ENCODE measurements around the gene TMEM50B.

TMEM50B gene

DNA sequence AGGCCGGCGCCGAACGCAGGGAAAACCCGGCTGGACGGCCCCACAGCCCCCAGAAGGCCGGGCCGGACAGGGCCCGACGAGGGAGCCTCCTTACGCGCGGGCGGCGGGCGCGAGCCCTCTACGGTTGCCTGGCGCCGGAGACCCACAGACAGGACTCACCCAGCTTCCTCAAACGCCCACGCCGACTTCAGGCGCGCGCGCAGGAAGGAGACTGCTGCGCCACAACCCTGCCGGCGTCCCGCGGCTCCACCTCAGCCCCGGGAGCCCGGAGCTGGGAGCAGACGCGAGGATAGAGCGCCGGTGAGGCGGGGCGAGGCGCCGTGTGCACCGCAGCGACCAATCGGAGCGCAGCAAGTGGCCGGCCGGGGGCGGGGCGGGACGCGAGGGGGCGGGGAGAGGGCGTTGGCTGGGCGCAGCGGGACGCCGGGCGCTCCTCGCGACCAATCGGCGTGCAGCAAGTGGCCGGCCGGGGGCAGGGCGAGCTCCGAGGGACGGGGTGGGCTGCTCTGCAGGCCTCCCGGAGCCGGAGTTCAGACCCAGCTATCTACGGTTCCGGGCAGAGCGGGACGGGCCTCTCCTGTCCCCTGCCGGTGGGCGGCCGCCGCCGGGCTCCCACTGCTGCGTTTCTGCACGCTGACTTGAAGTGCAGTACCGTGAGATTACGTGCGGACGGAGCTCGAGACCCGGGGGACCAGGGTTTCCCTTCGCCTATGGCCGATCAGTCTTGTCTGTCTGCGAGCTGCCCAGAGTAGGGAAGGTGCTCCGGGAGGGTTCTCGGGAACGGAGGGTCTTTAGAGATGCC, at the start of gene TMEM50B:
Gene TMEM50B (minus strand): TSS at position 296 of the 802 bp plus-strand sequence. CDS start 11,089 bp downstream, outside the sequence.
- peak; percentile 92 for DNase-seq
- in situ Hi-C loops (cut with HindIII; ENCODE audit: low pct_ligation_motif_present, low sequenced_read_pairs): no loop called here
- Histone ChIP-seq H3K27ac (peak within 1 kb of the TSS; percentile 81), H3K4me3 (ENCODE audit: low read depth, low read length) (peak within 1 kb of the TSS; percentile 83), H3K27me3 (replicated peaks) (no peaks in the 10 kb centered on the region), H3K36me3 (replicated peaks) (no peaks in the 10 kb centered on the region)
- TF ChIP-seq, protein P1, sequence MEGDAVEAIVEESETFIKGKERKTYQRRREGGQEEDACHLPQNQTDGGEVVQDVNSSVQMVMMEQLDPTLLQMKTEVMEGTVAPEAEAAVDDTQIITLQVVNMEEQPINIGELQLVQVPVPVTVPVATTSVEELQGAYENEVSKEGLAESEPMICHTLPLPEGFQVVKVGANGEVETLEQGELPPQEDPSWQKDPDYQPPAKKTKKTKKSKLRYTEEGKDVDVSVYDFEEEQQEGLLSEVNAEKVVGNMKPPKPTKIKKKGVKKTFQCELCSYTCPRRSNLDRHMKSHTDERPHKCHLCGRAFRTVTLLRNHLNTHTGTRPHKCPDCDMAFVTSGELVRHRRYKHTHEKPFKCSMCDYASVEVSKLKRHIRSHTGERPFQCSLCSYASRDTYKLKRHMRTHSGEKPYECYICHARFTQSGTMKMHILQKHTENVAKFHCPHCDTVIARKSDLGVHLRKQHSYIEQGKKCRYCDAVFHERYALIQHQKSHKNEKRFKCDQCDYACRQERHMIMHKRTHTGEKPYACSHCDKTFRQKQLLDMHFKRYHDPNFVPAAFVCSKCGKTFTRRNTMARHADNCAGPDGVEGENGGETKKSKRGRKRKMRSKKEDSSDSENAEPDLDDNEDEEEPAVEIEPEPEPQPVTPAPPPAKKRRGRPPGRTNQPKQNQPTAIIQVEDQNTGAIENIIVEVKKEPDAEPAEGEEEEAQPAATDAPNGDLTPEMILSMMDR (IDR thresholded peaks at IDR 0.05; ENCODE audit: low read depth, low read length, missing control alignments): peak; percentile 56

DNA sequence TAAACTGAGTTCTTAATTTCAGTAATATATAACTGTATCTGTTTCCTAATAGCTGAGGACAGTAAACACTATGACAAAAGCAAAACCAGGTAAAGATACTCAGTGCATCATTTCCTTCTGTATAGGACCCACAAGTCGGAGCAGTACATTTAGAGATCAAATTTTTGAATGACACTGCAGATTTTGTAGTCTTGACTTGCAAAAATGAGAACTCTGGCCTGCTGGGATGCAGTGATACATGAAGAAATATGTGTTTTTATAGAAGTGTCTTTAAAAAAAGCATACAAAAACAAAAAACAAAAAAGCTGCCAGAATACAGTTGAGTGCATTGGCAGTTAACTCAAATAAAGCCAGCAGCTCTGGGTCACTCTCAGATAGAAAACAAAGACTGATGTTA, 43.2 kb upstream of the TMEM50B start:
- in situ Hi-C loops (cut with HindIII; ENCODE audit: low pct_ligation_motif_present, low sequenced_read_pairs): no loop called here
- no peak overlapping the region for H3K4me3 ChIP-seq (ENCODE audit: low read depth, low read length)

DNA sequence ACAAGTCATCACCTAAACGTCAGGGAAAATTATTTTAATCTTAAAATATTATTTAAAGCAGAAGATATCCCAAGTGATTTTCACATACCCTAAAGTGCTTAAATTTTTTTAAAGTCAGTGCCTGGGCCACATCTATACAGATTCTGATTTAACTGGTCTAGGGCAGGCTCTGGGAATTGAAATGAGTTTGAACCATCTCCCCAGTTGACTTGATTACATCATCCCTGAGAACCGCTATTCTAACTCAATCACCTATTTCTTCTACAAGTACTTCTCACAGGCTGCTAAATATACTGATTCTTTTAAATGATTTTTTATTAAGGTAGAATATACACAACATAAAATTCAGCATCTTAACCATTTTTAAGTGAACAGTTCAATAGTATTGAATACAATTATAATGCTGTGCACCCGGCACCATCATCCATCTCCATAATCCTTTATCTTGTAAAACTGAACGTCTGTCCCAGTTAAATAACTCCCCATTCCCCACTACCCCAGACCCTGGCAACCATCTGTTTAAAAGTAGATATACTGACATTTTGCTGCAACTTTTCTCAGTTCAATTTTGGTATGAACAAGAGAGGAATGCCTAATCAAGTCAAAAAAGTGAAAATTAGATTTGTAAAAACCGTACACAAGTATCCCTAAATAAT, 42.7 kb upstream of the TMEM50B start:
- no peak for DNase-seq
- in situ Hi-C loops (cut with HindIII; ENCODE audit: low pct_ligation_motif_present, low sequenced_read_pairs): no loop called here

More for the DNA sequence above, 43.2 kb upstream of the TMEM50B start:
- Histone ChIP-seq H3K27ac (no peak overlapping the region), H3K27me3 (replicated peaks) (no peaks in the 10 kb centered on the region), H3K36me3 (replicated peaks) (peaks cover 51% of the 10 kb centered on the region)
- TF ChIP-seq, protein P1 (IDR thresholded peaks at IDR 0.05; ENCODE audit: low read depth, low read length, missing control alignments): no peak
- DNase-seq: no peak

DNA sequence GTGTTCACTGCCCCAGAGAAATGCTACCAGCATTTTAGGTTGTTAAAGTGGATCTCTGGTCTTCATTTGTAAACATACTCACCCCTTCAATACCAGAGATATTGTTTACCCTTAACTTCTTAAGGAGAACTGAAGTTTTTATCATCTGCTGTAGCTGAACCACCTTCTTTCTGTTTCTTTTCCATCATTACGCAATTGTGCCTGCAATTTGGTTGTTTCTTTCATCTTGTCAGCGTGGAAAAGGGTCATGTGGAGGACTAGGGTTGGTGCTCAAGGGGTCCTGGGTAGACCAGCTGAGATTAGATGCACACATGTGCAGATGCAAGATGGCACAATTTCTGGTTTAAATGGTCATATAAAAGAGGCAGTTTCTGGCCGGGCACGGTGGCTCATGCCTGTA, 39.1 kb upstream of the TMEM50B start:
- no peak for DNase-seq
- TF ChIP-seq, protein P1 (IDR thresholded peaks at IDR 0.05; ENCODE audit: low read depth, low read length, missing control alignments): no peak
- H3K36me3 ChIP-seq (replicated peaks): peaks cover 56% of the 10 kb centered on the region
- H3K27me3 ChIP-seq (replicated peaks): no peaks in the 10 kb centered on the region
- H3K4me3 ChIP-seq (ENCODE audit: low read depth, low read length): no peak overlapping the region
- in situ Hi-C loops (cut with HindIII; ENCODE audit: low pct_ligation_motif_present, low sequenced_read_pairs): no loop called here
- no peak overlapping the region for H3K27ac ChIP-seq

More for the DNA sequence above, 42.7 kb upstream of the TMEM50B start:
- Histone ChIP-seq H3K27ac (no peak overlapping the region), H3K36me3 (replicated peaks) (peaks cover 50% of the 10 kb centered on the region), H3K4me3 (ENCODE audit: low read depth, low read length) (no peak overlapping the region), H3K27me3 (replicated peaks) (no peaks in the 10 kb centered on the region)
- TF ChIP-seq, protein P1 (IDR thresholded peaks at IDR 0.05; ENCODE audit: low read depth, low read length, missing control alignments): no peak

DNA sequence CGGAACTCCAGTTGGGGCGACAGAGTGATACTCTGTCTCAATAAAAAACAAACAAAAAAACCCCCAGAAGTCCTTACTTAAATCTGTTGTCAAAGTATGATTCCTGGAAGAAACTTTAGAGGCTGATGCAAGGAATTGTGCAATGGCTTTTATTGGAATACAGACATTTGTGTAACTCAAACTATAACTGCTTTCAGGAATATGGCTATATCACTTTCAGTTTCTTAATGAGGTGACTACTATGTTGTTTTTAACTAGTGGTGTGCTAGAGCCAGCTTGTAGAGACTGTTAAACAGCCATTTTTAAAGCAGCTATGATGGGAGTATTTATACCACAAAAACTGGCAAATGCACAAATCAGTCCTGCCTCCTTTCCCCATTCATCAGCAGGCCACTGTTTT, 34.5 kb upstream of the TMEM50B start:
- TF ChIP-seq, protein P1 (IDR thresholded peaks at IDR 0.05; ENCODE audit: low read depth, low read length, missing control alignments): no peak
- H3K27me3 ChIP-seq (replicated peaks): no peaks in the 10 kb centered on the region
- no peak overlapping the region for H3K4me3 ChIP-seq (ENCODE audit: low read depth, low read length)
- in situ Hi-C loops (cut with HindIII; ENCODE audit: low pct_ligation_motif_present, low sequenced_read_pairs): no loop called here
- peaks cover 73% of the 10 kb centered on the region for H3K36me3 ChIP-seq (replicated peaks)
- DNase-seq: no peak
- no peak overlapping the region for H3K27ac ChIP-seq
